GM19099 (cell line): ENCODE results near the gene OR2V1.

Experiments
- POLR2A ChIP-seq: IDR thresholded peaks from 3 replicates; pipeline ENCODE4 v1.6.1; 2011; ENCODE audit warnings: low read depth; ENCODE audit not compliant: insufficient read length; ENCODE audit errors: extremely low read depth

Gene OR2V1, protein sequence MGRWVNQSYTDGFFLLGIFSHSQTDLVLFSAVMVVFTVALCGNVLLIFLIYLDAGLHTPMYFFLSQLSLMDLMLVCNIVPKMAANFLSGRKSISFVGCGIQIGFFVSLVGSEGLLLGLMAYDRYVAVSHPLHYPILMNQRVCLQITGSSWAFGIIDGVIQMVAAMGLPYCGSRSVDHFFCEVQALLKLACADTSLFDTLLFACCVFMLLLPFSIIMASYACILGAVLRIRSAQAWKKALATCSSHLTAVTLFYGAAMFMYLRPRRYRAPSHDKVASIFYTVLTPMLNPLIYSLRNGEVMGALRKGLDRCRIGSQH

DNA sequence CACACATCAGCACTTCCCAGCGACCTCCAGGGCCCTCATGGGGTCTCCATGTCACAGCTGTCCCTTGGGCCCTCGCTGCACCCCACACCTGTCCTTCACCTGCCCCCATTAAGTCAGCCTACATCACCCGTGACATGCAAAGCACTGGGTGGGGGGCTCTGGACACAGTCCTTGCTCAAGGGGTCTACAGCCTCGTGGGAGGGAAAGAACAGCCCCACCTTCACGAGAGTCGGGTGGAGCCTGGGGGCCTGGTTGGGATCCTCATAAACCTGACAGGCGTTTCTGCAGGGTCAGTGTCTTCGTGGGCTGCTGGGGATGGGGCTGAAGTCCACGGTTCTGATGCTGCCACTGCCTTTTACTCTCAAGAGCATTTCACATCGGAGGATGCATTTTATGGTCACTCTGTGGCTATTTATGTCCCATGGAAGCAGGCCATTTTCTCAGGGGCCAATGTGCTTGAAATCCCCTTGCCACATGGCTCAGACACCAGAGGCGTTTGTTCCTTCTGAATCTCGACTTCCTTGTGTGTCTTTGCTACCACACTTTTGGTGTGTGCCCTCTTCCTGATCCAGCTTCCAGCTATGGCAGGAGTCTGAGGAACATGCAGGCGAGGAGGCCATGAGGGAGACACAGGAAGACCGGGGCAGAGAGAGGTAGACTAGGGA lies at the start of gene OR2V1:
Gene OR2V1 (minus strand): TSS at position 338 of the 665 bp plus-strand sequence. CDS start 5,865 bp downstream, outside the sequence.
- no peak for TF ChIP-seq POLR2A

DNA sequence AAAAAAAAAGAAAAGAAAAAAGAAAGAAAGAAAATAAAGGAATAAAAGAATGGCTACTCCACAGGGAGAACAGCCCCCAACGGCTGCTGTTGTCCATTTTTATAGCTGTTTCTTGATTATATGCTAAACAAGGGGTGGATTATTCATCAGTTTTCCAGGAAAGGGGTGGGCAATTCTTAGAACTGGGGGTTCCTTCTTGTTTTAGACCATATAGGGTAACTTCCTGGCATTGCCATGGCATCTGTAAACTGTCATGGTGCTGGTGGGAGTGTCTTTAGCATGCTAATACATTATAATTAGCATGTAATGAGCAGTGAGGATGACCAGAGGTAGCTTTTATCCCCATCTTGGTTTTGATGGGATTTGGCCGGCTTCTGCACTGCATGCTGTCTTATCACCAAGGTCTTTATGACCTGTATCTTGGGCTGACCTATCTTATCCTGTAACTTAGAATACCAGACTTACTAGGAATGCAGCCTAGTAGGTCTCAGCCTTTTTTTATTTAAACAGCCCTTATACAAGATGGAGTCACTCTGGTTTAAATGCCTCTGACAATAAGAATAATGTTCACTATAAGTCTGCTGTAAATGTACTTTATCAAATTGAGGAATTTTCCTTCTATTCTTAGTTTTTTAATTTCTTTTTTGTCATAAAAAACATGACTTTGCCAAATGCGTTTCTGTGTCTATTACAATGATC lies 45.4 kb upstream of the OR2V1 start:
- TF ChIP-seq POLR2A, result no peak

DNA sequence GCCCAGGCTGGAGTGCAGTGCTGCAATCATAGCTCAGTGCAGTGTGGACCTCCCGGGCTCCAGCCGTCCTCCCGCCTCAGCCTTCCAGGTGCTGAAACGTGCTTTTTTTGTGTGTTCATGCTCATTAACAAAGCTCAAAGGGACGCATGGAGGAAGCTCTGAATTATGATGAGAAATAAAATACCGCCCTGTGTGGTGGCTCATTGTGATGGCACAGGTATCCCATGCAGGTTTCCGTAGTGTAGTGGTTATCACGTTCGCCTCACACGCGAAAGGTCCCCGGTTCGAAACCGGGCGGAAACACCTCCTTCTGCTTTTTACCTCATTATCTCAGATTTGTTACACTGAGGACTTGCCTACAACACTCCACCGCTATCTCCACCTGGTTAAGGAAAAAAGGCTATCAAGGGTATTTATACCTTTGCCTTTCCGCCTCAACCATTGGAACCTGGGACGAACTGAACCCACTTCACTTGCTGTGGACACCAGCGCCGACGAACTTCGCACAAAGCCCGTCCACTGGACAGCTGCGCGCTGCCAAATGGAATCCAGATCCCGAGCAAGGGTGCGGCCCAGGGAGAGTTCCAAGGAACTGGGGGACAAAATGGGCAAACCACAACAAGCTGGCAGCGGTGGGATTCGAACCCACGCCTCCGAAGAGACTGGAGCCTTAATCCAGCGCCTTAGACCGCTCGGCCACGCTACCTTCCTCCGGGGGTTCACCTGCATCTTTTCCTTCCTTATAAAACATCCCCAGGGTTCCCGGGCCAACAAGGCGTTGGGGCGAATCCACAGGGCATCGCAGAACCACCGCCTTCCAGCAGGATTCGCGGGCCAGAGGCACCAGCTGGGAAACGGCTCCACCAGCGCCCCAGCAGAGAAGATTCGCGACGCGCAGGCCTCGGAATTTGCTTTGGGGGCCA lies 42.7 kb upstream of the OR2V1 start:
- TF ChIP-seq POLR2A, result no peak

DNA sequence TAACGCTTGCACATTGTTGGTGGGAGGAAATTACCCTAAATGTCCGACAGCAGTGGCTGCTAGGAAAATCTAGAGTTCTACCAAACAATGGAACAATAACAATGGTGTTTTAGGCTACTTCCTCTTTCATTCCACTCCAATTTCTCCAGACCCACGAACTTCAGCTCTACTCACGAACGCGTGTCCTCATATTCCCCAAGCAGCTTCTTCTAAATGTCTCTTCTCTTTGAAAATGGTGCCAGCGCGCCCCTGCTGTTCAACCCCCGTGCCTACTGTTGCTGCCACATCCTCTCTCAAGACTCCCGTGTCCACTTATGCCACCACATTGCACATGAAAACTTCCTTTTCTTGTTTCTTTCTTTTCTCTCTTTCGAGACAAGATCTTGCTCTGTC lies 42.1 kb upstream of the OR2V1 start:
- no peak for TF ChIP-seq POLR2A

DNA sequence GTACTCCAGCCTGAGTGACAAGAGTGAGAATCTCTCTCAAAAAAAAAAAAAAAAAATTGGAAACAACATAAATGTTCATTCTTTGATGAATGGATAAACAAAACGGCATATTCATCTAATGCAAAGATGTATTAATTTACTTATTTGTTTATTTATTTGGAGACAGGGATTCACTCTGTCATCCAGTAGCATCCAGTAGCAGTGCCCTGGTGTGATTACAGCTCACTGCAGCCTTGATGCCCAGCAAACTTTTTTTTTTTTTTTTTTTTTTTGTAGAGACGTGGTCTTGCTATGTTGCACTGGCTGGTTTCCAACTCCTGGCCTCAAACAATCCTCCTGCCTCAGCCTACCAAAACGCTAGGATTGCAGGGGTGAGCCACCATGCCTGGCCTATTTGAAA lies 40.8 kb upstream of the OR2V1 start:
- TF ChIP-seq POLR2A, result no peak

DNA sequence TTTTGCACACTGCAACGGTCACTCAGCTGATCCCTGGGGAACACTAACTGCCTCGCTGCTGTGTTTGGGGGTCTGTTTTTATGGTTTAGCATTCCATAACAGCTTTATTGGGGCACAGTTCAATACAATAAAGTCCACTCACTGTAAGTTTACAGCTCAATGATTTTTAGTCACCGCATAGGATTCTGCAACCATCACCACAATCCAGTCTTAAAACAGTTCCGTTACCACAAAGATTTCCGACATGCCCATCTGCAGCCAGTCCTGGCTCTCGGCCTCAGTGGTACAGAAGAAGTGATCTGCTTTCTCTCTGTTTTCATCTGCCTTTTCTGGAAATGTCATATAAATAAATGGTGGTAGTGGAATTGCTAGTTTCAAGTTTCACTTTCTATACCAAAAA lies 40.0 kb upstream of the OR2V1 start:
- no peak for TF ChIP-seq POLR2A

DNA sequence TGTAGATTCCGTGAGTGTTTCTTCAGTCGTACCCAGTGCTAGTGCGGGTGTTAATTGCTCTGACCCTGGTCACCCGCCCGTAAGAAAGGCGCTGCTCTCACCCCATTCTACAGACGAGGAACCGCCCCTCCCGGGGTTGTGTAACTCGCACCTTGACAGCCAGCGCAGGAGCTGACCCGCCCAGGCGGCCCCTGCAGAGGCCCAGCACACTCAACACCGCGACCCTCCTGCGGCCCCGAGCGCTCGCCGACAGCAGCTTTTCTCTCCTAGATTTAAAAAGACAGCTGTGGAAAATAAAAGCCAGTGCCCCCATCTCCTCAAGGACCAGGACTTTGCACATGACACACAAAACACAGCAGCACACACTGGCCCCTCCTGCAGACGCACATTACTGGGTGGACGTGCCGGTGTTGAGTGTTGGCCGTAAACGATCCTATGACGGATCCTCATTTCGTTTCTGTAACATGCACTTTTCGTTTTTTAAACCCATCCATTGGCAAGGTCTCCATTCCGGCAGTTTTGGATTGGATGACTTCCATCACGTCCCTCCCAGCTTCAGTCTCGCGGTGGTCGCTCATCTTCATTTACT lies 39.4 kb upstream of the OR2V1 start:
- TF ChIP-seq POLR2A, result no peak

DNA sequence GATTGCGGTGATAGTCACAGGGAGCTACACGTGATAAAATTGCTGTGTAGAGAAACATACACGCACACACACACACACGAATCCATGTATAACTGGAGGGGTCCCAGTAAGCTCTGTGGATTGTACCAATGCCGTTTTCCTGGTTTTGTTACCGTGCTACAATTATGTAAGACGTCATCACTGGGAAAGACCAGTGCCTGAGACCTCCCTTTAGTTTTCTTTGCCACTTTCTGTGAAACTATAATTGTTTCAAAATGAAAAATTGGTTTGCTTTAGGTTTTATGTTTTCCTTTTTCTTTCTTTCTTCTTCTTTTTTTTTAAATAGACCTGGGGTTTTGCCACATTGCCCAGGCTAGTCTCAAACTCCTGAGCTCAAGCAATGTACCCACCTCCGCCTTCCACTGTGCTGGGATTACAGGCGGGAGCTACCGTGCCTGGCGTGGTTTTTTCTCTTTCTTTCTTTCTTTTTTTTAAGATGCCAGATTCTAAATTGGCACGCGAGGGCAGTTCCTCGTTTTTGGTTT lies 37.7 kb upstream of the OR2V1 start:
- TF ChIP-seq POLR2A, result no peak

DNA sequence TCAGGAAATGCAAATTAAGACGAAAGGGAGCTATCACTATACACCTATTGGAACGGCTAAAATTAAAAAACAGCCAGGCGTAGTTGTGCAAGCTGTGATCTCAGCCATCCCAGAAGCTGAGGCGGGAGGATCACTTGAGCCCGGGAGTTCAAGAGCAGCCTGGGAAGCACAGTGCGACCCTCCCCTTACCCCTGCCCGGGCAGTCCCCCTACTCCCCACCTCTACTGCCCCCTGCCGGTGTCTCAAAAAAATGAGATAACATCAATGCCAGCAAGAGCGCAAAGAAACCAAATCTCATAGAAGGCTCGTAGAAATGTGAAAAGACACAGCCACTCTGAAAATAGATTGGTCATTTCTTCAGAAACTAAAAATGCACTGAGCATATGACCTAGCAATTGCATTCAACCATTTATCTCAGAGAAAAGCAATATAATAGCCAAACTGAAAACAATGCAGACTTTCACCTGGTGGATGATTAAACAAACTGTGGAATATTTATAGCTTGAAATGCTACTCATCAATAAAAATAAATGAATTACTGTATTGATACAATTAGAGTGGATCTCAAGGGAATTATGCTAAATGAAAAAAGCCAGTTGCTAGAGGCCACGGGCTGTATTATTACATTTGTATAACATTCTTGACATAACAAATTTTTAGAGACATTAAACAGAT lies 37.0 kb upstream of the OR2V1 start:
- no peak for TF ChIP-seq POLR2A

DNA sequence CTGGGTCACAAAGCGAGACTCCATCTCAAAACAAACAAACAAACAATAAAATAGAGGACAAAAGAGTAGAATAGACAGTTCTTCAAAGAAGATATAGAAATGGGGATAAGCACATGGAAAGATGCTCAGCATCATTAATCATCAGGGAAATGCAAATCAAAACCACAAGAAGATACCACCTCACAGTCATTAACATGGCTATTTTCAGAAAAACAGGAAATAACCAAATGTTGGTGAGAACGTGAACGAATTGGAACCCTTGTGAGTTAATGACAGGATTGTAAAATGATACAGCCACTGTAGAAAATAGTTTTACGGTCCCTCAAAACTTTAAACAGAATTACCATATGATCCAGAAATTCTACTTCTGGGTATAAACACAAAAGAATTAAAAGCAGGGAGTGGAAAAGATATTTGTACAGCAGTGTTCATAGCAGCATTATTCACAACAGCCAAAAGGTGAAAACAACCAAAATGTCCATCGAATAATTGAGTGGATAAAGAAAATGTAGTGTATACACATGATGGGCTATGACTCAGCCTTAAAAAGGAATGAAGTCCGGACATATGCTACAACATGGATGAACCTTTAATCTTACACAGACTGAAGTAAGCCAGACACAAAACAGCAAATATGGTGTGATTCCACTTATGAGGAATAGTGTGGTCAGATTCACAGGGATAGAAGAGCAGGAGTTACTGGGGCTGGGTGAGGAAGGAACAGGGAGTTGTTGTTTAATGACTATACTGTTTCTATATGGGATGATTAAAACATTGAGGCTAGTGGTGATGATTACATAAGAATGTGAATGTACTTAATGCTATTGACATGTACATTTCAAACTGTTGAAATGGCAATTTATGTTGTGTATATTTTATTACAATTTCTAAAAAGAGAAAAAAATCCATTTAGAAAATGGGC lies 36.1 kb upstream of the OR2V1 start:
- TF ChIP-seq POLR2A, result no peak

DNA sequence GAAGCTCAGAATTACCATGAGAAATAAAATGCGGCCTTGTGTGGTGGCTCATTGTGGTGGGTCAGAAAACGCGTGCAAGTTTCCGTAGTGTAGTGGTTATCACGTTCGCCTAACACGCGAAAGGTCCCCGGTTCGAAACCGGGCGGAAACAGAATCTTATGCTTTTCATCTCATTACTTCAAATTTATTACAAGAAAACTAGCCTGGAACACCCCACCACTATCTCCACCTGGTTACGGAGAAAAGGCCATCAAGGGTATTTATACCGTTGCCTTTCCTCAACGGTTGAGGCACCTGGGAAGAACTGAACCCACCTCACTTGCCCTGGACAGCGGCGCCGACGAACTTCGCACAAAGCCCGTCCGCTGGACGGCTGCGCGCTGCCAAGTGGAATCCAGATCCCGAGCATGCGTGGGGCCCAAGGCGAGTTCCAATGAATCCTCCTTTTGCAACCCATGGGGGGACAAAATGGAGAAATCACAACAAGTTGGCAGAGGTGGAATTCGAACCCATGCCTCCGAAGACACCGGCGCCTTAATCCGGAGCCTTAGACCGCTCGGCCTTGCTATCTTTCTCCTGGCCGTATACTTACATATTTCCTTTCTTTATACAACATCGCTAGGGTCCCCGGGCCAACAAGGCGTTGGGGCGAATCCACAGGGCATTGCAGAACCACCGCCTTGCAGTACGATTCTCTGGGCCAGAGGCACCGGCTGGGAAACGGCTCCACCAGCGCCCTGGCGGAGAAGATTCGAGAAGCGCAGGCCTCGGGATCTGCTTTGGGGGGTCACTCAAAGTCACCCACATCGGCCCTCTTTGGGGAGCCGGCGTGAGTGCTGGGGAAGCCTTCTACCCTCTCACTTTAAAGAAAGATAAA lies 33.3 kb upstream of the OR2V1 start:
- no peak for TF ChIP-seq POLR2A
